ENCODE data around the gene ATP13A2. TPM values are rescaled to one million over a fixed set of nuclear protein-coding genes. Genes with fewer than 3 reads are reported as not detected.
A peak's percentile ranks its signal among the peaks of the same experiment; 100 is the strongest.

ATP13A2 gene
- total RNA-seq, 2 experiments from 2014 or later = 30.7 to 32.0 TPM

GRCh38 chr1:17047924-17048323 lies 36.2 kb upstream of the ATP13A2 start:
- peaks cover 27% of the 10 kb centered on the region for H3K4me1 Mint-ChIP-seq
- no peak overlapping the region for H3K4me3 Mint-ChIP-seq
- ChIA-PET POLR2A (no interaction called here), CTCF (interaction anchor here (0.6 to 4.3 kb wide), 6 partner anchors 13 to 1360 kb away, joined by 3 to 22 read pairs (median 3); no protein-coding TSS in a partner anchor)
- peaks cover 31% of the 10 kb centered on the region for H3K36me3 Mint-ChIP-seq (ENCODE audit: low read depth)
- no peaks in the 10 kb centered on the region for H3K27me3 Mint-ChIP-seq
- H3K9me3 Mint-ChIP-seq (ENCODE audit: low read depth) = no peaks in the 10 kb centered on the region
- ATAC-seq (no peak), DNase-seq (no peak)
- intact Hi-C loops (cut with DNase I, micrococcal nuclease) = loop anchor here (2.0 kb wide), 2 partner anchors 85 to 97 kb away; no protein-coding TSS in a partner anchor
- H3K27ac Mint-ChIP-seq = no peak overlapping the region

DNA sequence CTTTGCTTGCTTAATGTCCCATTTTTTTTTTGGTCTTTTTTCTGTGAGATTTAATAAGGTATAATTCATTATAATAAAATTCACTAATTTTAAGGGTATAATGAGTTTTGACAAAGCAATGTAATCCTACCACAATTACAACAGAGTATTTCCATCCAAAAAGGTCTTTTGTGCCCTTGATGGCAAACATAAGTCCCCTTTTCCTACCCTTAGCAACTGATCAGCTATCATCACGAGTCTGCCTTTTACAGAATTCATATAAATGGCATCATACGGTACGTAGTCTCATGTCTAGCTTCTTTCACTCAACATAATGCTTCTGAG lies 34.6 kb upstream of the ATP13A2 start:
- peaks cover 14% of the 10 kb centered on the region for H3K4me1 Mint-ChIP-seq
- H3K27me3 Mint-ChIP-seq = no peaks in the 10 kb centered on the region
- peaks cover 39% of the 10 kb centered on the region for H3K36me3 Mint-ChIP-seq (ENCODE audit: low read depth)
- POLR2A ChIA-PET = interaction anchor here (0.7 kb wide), 2 partner anchors 13 to 94 kb away, joined by 3 read pairs; no protein-coding TSS in a partner anchor
- DNase-seq (no peak), ATAC-seq (no peak)
- no peaks in the 10 kb centered on the region for H3K9me3 Mint-ChIP-seq (ENCODE audit: low read depth)
- CTCF ChIA-PET = interaction anchor here (0.6 to 4.3 kb wide), 9 partner anchors 11 to 1856 kb away, joined by 3 to 22 read pairs (median 4); partner anchors contain the start of gene ALDH4A1
- no peak overlapping the region for H3K27ac Mint-ChIP-seq
- no peak overlapping the region for H3K4me3 Mint-ChIP-seq
- intact Hi-C loops (cut with DNase I, micrococcal nuclease) = loop anchor here (2.0 kb wide), 2 partner anchors 83 to 95 kb away; no protein-coding TSS in a partner anchor

DNA sequence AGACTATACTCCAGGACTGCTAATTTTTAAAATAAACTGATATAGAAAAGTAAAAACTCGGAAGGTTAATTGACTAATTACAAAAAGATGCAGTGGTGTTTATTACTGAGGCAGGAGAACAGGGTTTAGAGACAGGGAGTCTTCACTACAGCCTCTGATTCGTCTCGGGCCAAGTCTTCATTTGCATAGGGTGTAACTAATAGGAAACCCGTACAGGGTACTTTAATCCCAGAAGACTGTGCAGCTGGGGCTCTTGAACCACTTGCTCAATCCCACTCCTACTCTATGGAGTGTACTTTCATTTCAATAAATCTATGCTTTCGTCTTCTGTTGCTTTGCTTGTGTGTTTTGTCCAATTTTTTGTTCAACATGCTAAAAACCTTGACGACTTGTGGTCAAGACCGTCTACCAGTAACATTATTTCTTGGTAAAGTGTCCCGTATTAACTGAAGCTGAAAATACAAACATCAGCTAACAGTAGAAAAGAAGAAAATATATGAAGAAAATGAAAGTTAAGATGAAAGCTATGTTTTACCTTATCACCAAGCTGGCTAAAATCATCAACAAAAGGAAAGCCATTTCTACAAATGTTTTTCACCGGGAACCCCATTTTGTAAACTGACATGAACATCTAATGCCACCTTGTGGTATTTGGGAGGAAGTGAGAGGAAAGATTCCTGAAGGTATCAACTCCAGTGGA lies 34.1 kb upstream of the ATP13A2 start:
- H3K4me1 Mint-ChIP-seq = peaks cover 9% of the 10 kb centered on the region
- H3K9me3 Mint-ChIP-seq (ENCODE audit: low read depth) = no peaks in the 10 kb centered on the region
- CTCF ChIA-PET = interaction anchor here (0.6 to 4.3 kb wide), 10 partner anchors 11 to 1857 kb away, joined by 3 to 22 read pairs (median 4); partner anchors contain the start of gene ALDH4A1
- ATAC-seq (no peak), DNase-seq (no peak)
- no peaks in the 10 kb centered on the region for H3K27me3 Mint-ChIP-seq
- H3K27ac Mint-ChIP-seq = peak overlapping the region; percentile 42
- intact Hi-C loops (cut with DNase I, micrococcal nuclease) = loop anchor here (2.0 kb wide), 2 partner anchors 83 to 95 kb away; no protein-coding TSS in a partner anchor
- POLR2A ChIA-PET = interaction anchor here (0.7 kb wide), 1 partner anchor 13 kb away, joined by 3 read pairs; no protein-coding TSS in a partner anchor
- H3K4me3 Mint-ChIP-seq = no peak overlapping the region
- H3K36me3 Mint-ChIP-seq (ENCODE audit: low read depth) = peaks cover 34% of the 10 kb centered on the region

DNA sequence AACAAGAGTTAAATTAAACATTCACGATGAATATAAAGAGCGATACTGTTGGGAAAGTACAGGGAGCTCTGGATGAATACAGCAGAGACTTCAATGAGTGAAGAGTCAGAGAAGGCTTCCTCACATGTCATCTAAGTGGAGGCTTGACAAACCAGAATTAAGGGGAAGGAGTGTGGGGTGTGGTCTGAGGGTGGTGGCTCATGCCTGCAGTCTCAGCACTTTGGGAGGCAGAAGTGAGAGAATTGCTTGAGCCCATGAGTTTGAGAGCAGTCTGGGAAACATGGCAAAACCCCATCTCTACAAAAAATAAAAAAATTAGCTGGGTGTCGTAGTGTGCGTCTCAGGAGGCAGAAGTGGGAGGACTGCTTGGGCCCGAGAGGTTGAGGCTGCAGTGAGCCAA lies 33.4 kb upstream of the ATP13A2 start:
- peaks cover 31% of the 10 kb centered on the region for H3K36me3 Mint-ChIP-seq (ENCODE audit: low read depth)
- no peaks in the 10 kb centered on the region for H3K9me3 Mint-ChIP-seq (ENCODE audit: low read depth)
- no peak overlapping the region for H3K4me3 Mint-ChIP-seq
- ATAC-seq (no peak), DNase-seq (no peak)
- intact Hi-C loops (cut with DNase I, micrococcal nuclease) = no loop called here
- H3K27ac Mint-ChIP-seq = no peak overlapping the region
- no peaks in the 10 kb centered on the region for H3K27me3 Mint-ChIP-seq
- peaks cover 6% of the 10 kb centered on the region for H3K4me1 Mint-ChIP-seq
- ChIA-PET POLR2A (no interaction called here), CTCF (interaction anchor here (0.7 to 4.3 kb wide), 8 partner anchors 9 to 105 kb away, joined by 3 to 22 read pairs (median 4); no protein-coding TSS in a partner anchor)

DNA sequence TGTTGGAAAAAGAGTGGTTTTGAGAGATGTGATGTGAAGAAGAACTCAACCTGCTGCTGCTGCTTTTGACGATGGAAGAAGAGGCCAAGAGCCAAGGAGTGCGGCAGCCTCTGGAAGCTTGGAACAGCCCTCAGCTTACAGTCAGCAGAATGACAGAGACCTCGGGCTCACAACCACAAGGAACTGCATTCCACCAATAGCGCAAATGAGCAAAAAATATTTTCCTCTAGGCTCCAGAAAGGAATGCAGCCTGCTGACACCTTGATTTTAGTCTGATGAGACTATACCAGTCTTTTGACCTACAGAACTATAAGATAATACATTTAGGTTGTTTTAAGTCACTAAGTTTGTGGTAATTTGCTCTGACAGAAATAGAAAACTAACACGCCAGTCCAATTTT lies 31.9 kb upstream of the ATP13A2 start:
- Mint-ChIP-seq H3K4me1 (peaks cover 6% of the 10 kb centered on the region), H3K27me3 (no peaks in the 10 kb centered on the region), H3K4me3 (no peak overlapping the region), H3K27ac (no peak overlapping the region), H3K36me3 (ENCODE audit: low read depth) (peaks cover 33% of the 10 kb centered on the region), H3K9me3 (ENCODE audit: low read depth) (no peaks in the 10 kb centered on the region)
- ChIA-PET CTCF (interaction anchor here (0.6 kb wide), 1 partner anchor 202 kb away, joined by 4 read pairs; no protein-coding TSS in a partner anchor), POLR2A (no interaction called here)
- intact Hi-C loops (cut with DNase I, micrococcal nuclease) = no loop called here
- no peak for DNase-seq
- no peak for ATAC-seq

DNA sequence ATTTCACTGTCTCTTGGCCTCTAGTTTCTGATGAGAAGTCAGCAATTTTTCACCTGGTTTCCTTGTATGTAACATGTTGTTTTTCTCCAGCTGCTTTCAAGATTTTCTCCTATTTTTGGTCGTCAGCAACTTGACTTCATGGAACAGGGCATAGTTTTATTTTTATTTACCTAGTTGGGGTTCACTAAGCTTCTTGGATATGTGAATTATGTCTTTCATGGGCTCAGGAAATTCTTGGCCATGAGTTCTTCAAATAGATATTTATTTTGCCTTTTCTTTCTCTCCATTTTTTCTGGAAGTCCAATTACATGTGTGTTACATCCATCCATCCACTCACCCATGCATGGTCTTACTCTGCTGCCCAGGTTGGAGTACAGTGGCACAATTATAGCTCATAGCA lies 28.4 kb upstream of the ATP13A2 start:
- Mint-ChIP-seq H3K4me1 (peaks cover 2% of the 10 kb centered on the region), H3K27ac (no peak overlapping the region), H3K9me3 (ENCODE audit: low read depth) (no peaks in the 10 kb centered on the region), H3K36me3 (ENCODE audit: low read depth) (peaks cover 30% of the 10 kb centered on the region), H3K4me3 (no peak overlapping the region), H3K27me3 (no peaks in the 10 kb centered on the region)
- ChIA-PET POLR2A (no interaction called here), CTCF (interaction anchor here (1.1 kb wide), 1 partner anchor 79 kb away, joined by 5 read pairs; no protein-coding TSS in a partner anchor)
- ATAC-seq (no peak), DNase-seq (no peak)
- intact Hi-C loops (cut with DNase I, micrococcal nuclease) = no loop called here

- no peaks in the 10 kb centered on the region for H3K4me1 Mint-ChIP-seq
- intact Hi-C loops (cut with DNase I, micrococcal nuclease) = no loop called here
- H3K9me3 Mint-ChIP-seq (ENCODE audit: low read depth) = no peaks in the 10 kb centered on the region
- POLR2A ChIA-PET = no interaction called here
- no peaks in the 10 kb centered on the region for H3K27me3 Mint-ChIP-seq
- no peak for DNase-seq
- CTCF ChIA-PET = interaction anchor here (1.1 kb wide), 1 partner anchor 79 kb away, joined by 5 read pairs; no protein-coding TSS in a partner anchor
- H3K27ac Mint-ChIP-seq = no peak overlapping the region
- no peak overlapping the region for H3K4me3 Mint-ChIP-seq
- no peak for ATAC-seq
- peaks cover 24% of the 10 kb centered on the region for H3K36me3 Mint-ChIP-seq (ENCODE audit: low read depth)
Measured at GRCh38 chr1:17039522-17039921, 27.8 kb upstream of the ATP13A2 start.

- peaks cover 18% of the 10 kb centered on the region for H3K36me3 Mint-ChIP-seq (ENCODE audit: low read depth)
Measured at GRCh38 chr1:17033481-17033880, 21.8 kb upstream of the ATP13A2 start.

GRCh38 chr1:17032741-17033140 lies 21.0 kb upstream of the ATP13A2 start:
- H3K27ac Mint-ChIP-seq = no peak overlapping the region
- no peaks in the 10 kb centered on the region for H3K9me3 Mint-ChIP-seq (ENCODE audit: low read depth)
- no peak for ATAC-seq
- no peaks in the 10 kb centered on the region for H3K4me1 Mint-ChIP-seq
- ChIA-PET POLR2A (interaction anchor here (0.6 kb wide), 1 partner anchor 13 kb away, joined by 3 read pairs; no protein-coding TSS in a partner anchor), CTCF (interaction anchor here (4.2 kb wide), 1 partner anchor 14 kb away, joined by 20 read pairs; no protein-coding TSS in a partner anchor)
- DNase-seq = no peak
- intact Hi-C loops (cut with DNase I, micrococcal nuclease) = no loop called here
- H3K36me3 Mint-ChIP-seq (ENCODE audit: low read depth) = peaks cover 26% of the 10 kb centered on the region
- no peak overlapping the region for H3K4me3 Mint-ChIP-seq
- no peaks in the 10 kb centered on the region for H3K27me3 Mint-ChIP-seq

More at GRCh38 chr1:17033481-17033880, 21.8 kb upstream of the ATP13A2 start:
- no peaks in the 10 kb centered on the region for H3K27me3 Mint-ChIP-seq
- H3K4me1 Mint-ChIP-seq = no peaks in the 10 kb centered on the region
- DNase-seq (no peak), ATAC-seq (no peak)
- no peaks in the 10 kb centered on the region for H3K9me3 Mint-ChIP-seq (ENCODE audit: low read depth)
- intact Hi-C loops (cut with DNase I, micrococcal nuclease) = no loop called here
- CTCF ChIA-PET = interaction anchor here (4.2 kb wide), 1 partner anchor 13 kb away, joined by 20 read pairs; no protein-coding TSS in a partner anchor
- no peak overlapping the region for H3K27ac Mint-ChIP-seq
- POLR2A ChIA-PET = no interaction called here
- H3K4me3 Mint-ChIP-seq = no peak overlapping the region

- Mint-ChIP-seq H3K4me3 (no peak overlapping the region), H3K27me3 (no peaks in the 10 kb centered on the region), H3K9me3 (ENCODE audit: low read depth) (no peaks in the 10 kb centered on the region), H3K4me1 (no peaks in the 10 kb centered on the region), H3K36me3 (ENCODE audit: low read depth) (peaks cover 32% of the 10 kb centered on the region), H3K27ac (no peak overlapping the region)
- DNase-seq (no peak), ATAC-seq (no peak)
- ChIA-PET POLR2A (no interaction called here), CTCF (no interaction called here)
- intact Hi-C loops (cut with DNase I, micrococcal nuclease) = no loop called here
Measured at GRCh38 chr1:17031436-17031835, 19.7 kb upstream of the ATP13A2 start.

GRCh38 chr1:17030206-17030605 lies 18.5 kb upstream of the ATP13A2 start:
- POLR2A ChIA-PET = no interaction called here
- intact Hi-C loops (cut with DNase I, micrococcal nuclease) = no loop called here
- H3K27me3 Mint-ChIP-seq = no peaks in the 10 kb centered on the region
- DNase-seq (no peak), ATAC-seq (no peak)
- H3K27ac Mint-ChIP-seq = no peak overlapping the region
- CTCF ChIA-PET = no interaction called here
- H3K9me3 Mint-ChIP-seq (ENCODE audit: low read depth) = no peaks in the 10 kb centered on the region
- peaks cover 32% of the 10 kb centered on the region for H3K36me3 Mint-ChIP-seq (ENCODE audit: low read depth)
- H3K4me1 Mint-ChIP-seq = no peaks in the 10 kb centered on the region
- no peak overlapping the region for H3K4me3 Mint-ChIP-seq

Measured in activated CD4-positive, alpha-beta T cell treated with anti-CD3 and anti-CD28 coated beads for 36 hours (primary cell).